H9 (cell line): ENCODE measurements around the gene GTF3A. TPM values are rescaled to one million over a fixed set of nuclear protein-coding genes. Genes with fewer than 3 reads are reported as not detected.
A peak's percentile ranks its signal among the peaks of the same experiment; 100 is the strongest.

Experiments used
- DNase-seq: peaks from one replicate; pipeline ENCODE4 v3.0.0-alpha.2; 2017
- H2AFZ ChIP-seq: one replicate; pipeline ENCODE4 v1.6.1; 2013; ENCODE audit warnings: mild to moderate bottlenecking, low read length, control low read depth, moderate library complexity
- H2AK5ac ChIP-seq: 2 replicates; pipeline ENCODE4 v1.6.1; 2013; ENCODE audit warnings: low read length, control low read depth, mixed read lengths; ENCODE audit not compliant: insufficient read length
- H2BK120ac ChIP-seq: one replicate; pipeline ENCODE4 v1.6.1; 2013; ENCODE audit warnings: low read depth, mild to moderate bottlenecking, low read length, control low read depth, inconsistent platforms; ENCODE audit not compliant: poor library complexity, severe bottlenecking
- H2BK12ac ChIP-seq: 2 replicates; pipeline ENCODE4 v1.6.1; 2013; ENCODE audit warnings: low read length, control low read depth, mixed read lengths, low read depth; ENCODE audit not compliant: insufficient read length
- H2BK15ac ChIP-seq: 2 replicates; pipeline ENCODE4 v1.6.1; 2013; ENCODE audit warnings: low read depth, low read length, control low read depth
- H2BK20ac ChIP-seq: one replicate; pipeline ENCODE4 v1.6.1; 2013; ENCODE audit warnings: low read depth, mild to moderate bottlenecking, low read length, control low read depth, inconsistent platforms; ENCODE audit not compliant: poor library complexity, severe bottlenecking
- H2BK5ac ChIP-seq: 2 replicates; pipeline ENCODE4 v1.6.1; 2013; ENCODE audit warnings: low read length, control low read depth, mixed read lengths; ENCODE audit not compliant: insufficient read length
- H3K14ac ChIP-seq: 2 replicates; pipeline ENCODE4 v1.6.1; 2013; ENCODE audit warnings: low read length, control low read depth; ENCODE audit not compliant: insufficient read depth
- H3K18ac ChIP-seq: 2 replicates; pipeline ENCODE4 v1.6.1; 2013; ENCODE audit warnings: low read depth, mild to moderate bottlenecking, mixed read lengths, low read length, control low read depth; ENCODE audit not compliant: insufficient read length
- H3K23ac ChIP-seq: 2 replicates; pipeline ENCODE4 v1.6.1; 2013; ENCODE audit warnings: low read length, control low read depth, mixed read lengths, low read depth; ENCODE audit not compliant: insufficient read length
- H3K23me2 ChIP-seq: 2 replicates; pipeline ENCODE4 v1.6.1; 2013; ENCODE audit warnings: low read depth, mild to moderate bottlenecking, mixed read lengths, low read length, control low read depth; ENCODE audit not compliant: insufficient read length, poor library complexity, severe bottlenecking
- H3K27ac ChIP-seq: 2 replicates; pipeline ENCODE4 v1.5.1; 2013; ENCODE audit warnings: low read length, control low read depth, mixed read lengths, low read depth; ENCODE audit not compliant: insufficient read length
- H3K27me3 ChIP-seq: 2 replicates; pipeline ENCODE4 v1.6.1; 2013; ENCODE audit warnings: low read length, control low read depth, inconsistent platforms; ENCODE audit not compliant: insufficient read depth
- H3K4ac ChIP-seq: 2 replicates; pipeline ENCODE4 v1.6.1; 2013; ENCODE audit warnings: low read depth, mild to moderate bottlenecking, control low read depth, inconsistent platforms, low read length, moderate library complexity
- H3K4me1 ChIP-seq: 2 replicates; pipeline ENCODE4 v1.6.1; 2013; ENCODE audit warnings: low read length, control low read depth, inconsistent platforms; ENCODE audit not compliant: insufficient read depth
- H3K4me2 ChIP-seq: 2 replicates; pipeline ENCODE4 v1.6.1; 2013; ENCODE audit warnings: low read length, control low read depth, mixed read lengths; ENCODE audit not compliant: insufficient read length, insufficient read depth
- H3K56ac ChIP-seq: 2 replicates; pipeline ENCODE4 v1.6.1; 2013; ENCODE audit warnings: low read depth, mild to moderate bottlenecking, mixed read lengths, low read length, control low read depth; ENCODE audit not compliant: insufficient read length
- H3K79me1 ChIP-seq: 2 replicates; pipeline ENCODE4 v1.6.1; 2013; ENCODE audit warnings: low read depth, mild to moderate bottlenecking, moderate library complexity, low read length, control low read depth, inconsistent platforms; ENCODE audit not compliant: insufficient read depth, poor library complexity, severe bottlenecking
- H3K79me2 ChIP-seq: 2 replicates; pipeline ENCODE4 v1.6.1; 2013; ENCODE audit warnings: low read length, control low read depth, inconsistent platforms; ENCODE audit not compliant: insufficient read depth
- H3K9ac ChIP-seq: 2 replicates; pipeline ENCODE4 v1.6.1; 2013; ENCODE audit warnings: low read length, control low read depth, mixed read lengths; ENCODE audit not compliant: insufficient read length; ENCODE audit errors: extremely low read depth
- H3K9me3 ChIP-seq: one replicate; pipeline ENCODE4 v1.6.1; 2013; ENCODE audit warnings: low read depth, low read length, inconsistent platforms; ENCODE audit not compliant: control insufficient read depth
- H3T11ph ChIP-seq: one replicate; pipeline ENCODE4 v1.6.1; 2013; ENCODE audit warnings: mild to moderate bottlenecking, low read length, control low read depth, inconsistent platforms
- H4K20me1 ChIP-seq: one replicate; pipeline ENCODE4 v1.6.1; 2013; ENCODE audit not compliant: control insufficient read depth, insufficient read length, insufficient read depth
- H4K5ac ChIP-seq: 2 replicates; pipeline ENCODE4 v1.6.1; 2013; ENCODE audit warnings: low read depth, mild to moderate bottlenecking, mixed read lengths, low read length, control low read depth; ENCODE audit not compliant: insufficient read length
- H4K8ac ChIP-seq: replicated peaks from 2 replicates; pipeline ENCODE4 v1.6.1; 2013; ENCODE audit warnings: low read length, control low read depth, mixed read lengths, low read depth; ENCODE audit not compliant: insufficient read length
- H4K91ac ChIP-seq: 2 replicates; pipeline ENCODE4 v1.6.1; 2013; ENCODE audit warnings: low read depth, mild to moderate bottlenecking, moderate library complexity, mixed read lengths, low read length, control low read depth; ENCODE audit not compliant: insufficient read length
- H3K27ac Mint-ChIP-seq, 3 experiments: 2 replicates in 2 of 3; 3 replicates in 1 of 3; pipeline ENCODE4 v1.8.0; 2020 to 2021; ENCODE audit warnings: mixed read lengths in 3 of 3, mild to moderate bottlenecking in 1 of 3, moderate library complexity in 1 of 3
- H3K27me3 Mint-ChIP-seq: 2 replicates; pipeline ENCODE4 v1.8.0; 2021; ENCODE audit warnings: low read depth, mild to moderate bottlenecking, moderate library complexity, mixed read lengths
- H3K36me3 Mint-ChIP-seq, 3 experiments: 2 replicates in 2 of 3; 3 replicates in 1 of 3; pipeline ENCODE4 v1.8.0; 2020 to 2021; ENCODE audit warnings: low read depth in 3 of 3, mixed read lengths in 3 of 3; ENCODE audit not compliant: insufficient read depth in 1 of 3
- H3K4me1 Mint-ChIP-seq, 2 experiments: 2 replicates each; pipeline ENCODE4 v1.8.0; 2020; ENCODE audit warnings: mixed read lengths in 2 of 2
- H3K4me3 Mint-ChIP-seq, 2 experiments: 2 replicates in 1 of 2; 3 replicates in 1 of 2; pipeline ENCODE4 v1.8.0; 2020 to 2021; ENCODE audit warnings: mild to moderate bottlenecking in 2 of 2, mixed read lengths in 2 of 2, moderate library complexity in 1 of 2
- H3K9me3 Mint-ChIP-seq, 2 experiments: 2 replicates in 1 of 2; 3 replicates in 1 of 2; pipeline ENCODE4 v1.8.0; 2020; ENCODE audit warnings: mild to moderate bottlenecking in 2 of 2, mixed read lengths in 2 of 2, moderate library complexity in 1 of 2
- CTCF ChIP-seq: fragments of 200-600 bp; sonication (generic); conservative IDR thresholded peaks from 3 replicates; pipeline ENCODE4 v1.8.0; 2021; ENCODE audit warnings: antibody characterized with exemption, mild to moderate bottlenecking
- WGBS: extraction: QIAGEN DNeasy Blood & Tissue Kit; methylation state at CpG from one replicate; pipeline ENCODE4 v1.1.7; 2013; ENCODE audit warnings: missing lambda C conversion rate, low lambda C conversion rate, mixed read lengths; ENCODE audit not compliant: insufficient read length; ENCODE audit errors: extremely low coverage; 5-methylcytosine and 5-hydroxymethylcytosine counted together
- total RNA-seq: library from RNA; stranded (reverse); gene quantifications from 2 replicates; pipeline ENCODE4 v1.2.1, GENCODE V29; 2021

Gene GTF3A
- total RNA-seq, 1 experiment from 2014 or later: 70.0 TPM

DNA sequence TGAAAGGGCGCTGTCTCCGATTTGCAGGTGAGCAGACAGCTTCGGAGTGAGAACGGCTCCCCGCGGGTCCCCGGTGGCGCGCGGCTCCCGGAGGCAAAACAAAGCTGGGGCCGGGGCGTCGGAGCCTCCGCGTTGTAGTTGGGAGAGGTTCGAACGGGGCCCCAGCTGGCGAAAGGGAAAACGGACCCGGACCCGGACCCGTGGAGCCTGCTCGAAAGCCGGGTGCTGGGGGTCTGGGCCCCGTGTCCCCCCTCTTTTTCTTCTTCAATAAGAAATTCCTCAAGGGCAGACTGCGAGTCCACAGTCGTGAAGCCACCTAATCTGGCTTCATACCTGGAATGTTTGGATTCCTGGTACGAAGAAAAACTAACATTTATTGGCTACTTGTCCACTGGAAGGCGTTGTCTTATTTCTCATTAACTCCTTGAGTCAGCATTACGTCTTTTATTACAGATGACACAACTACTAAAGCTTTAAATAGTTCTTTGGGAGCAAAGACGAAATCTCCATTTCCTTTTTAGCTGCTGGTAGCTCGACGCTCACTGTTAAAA, 26.6 kb downstream of the GTF3A start:
- Mint-ChIP-seq H3K27ac (peak overlapping the region; percentile 91 to 95 (median 92); a peak in 5 of 7 replicates), H3K36me3 (no peaks in the 10 kb centered on the region), H3K9me3 (no peaks in the 10 kb centered on the region), H3K4me1 (peaks cover 23 to 29% of the 10 kb centered on the region in 2 experiments), H3K27me3 (peaks cover 4% of the 10 kb centered on the region), H3K4me3 (peak overlapping the region; percentile 85 to 92)
- Histone ChIP-seq H3K9me3 (no peaks in the 10 kb centered on the region), H2AK5ac (no peak overlapping the region), H3K79me2 (no peaks in the 10 kb centered on the region; the same call in 1 of the 2 replicates), H2BK15ac (no peak overlapping the region), H4K8ac (no peak overlapping the region), H4K5ac (no peak overlapping the region), H3K27me3 (no peaks in the 10 kb centered on the region), H3T11ph (no peak overlapping the region), H2BK120ac (peak overlapping the region; percentile 50), H3K23me2 (peaks cover 11% of the 10 kb centered on the region), H3K14ac (no peak overlapping the region; the same call in 1 of the 2 replicates), H3K27ac (peak overlapping the region; percentile 9), H4K20me1 (no peaks in the 10 kb centered on the region), H3K23ac (no peak overlapping the region), H4K91ac (no peak overlapping the region), H3K4me2 (peak overlapping the region; percentile 86), H3K18ac (no peak overlapping the region), H2BK5ac (no peak overlapping the region), H2BK20ac (no peak overlapping the region), H3K56ac (no peak overlapping the region), H3K4me1 (no peaks in the 10 kb centered on the region; the same call in none of the 2 replicates), H3K4ac (no peak overlapping the region), H3K9ac (peak overlapping the region; percentile 40), H3K79me1 (no peaks in the 10 kb centered on the region), H2BK12ac (no peak overlapping the region), H2AFZ (no peak overlapping the region)
- DNase-seq: no peak
- WGBS: no CpG with 5 or more reads among the region's 34 CpGs
- TF ChIP-seq CTCF: no peak
